Activated CD4-positive, alpha-beta memory T cell treated with anti-CD3 and anti-CD28 coated beads, Interleukin-2, amount 10 ng/mL, durations not matched to agents 7 days and 5 days (primary cell): ENCODE results near the gene FOSL1. TPM values are rescaled to one million over a fixed set of nuclear protein-coding genes. Genes with fewer than 3 reads are reported as not detected.

Experiments
- total RNA-seq, 2 experiments: library from RNA; stranded (reverse); gene quantifications; one replicate each; pipeline ENCODE4 v1.2.3, GENCODE V29; 2021

Gene FOSL1
- total RNA-seq, 2 experiments from 2014 or later, result 4.5 to 5.0 TPM

Other genes starting within 250 kb of the FOSL1 start
- 100 to 1,000 TPM in 1 of 2 experiments, 10 to 100 TPM in 1; 91.2 to 102 TPM for gene RELA, start 237.5 kb downstream of the FOSL1 start, total RNA-seq
- gene KAT5, start 188.1 kb downstream of the FOSL1 start, total RNA-seq, result 10 to 100 TPM; 62.6 to 63.0 TPM
- 10 to 100 TPM; 80.3 to 81.9 TPM for gene RNASEH2C, start 179.6 kb downstream of the FOSL1 start, total RNA-seq
- gene AP5B1, start 119.4 kb downstream of the FOSL1 start, total RNA-seq, result 10 to 100 TPM; 21.2 to 21.5 TPM
- not detected for gene OVOL1, start 113.3 kb downstream of the FOSL1 start, total RNA-seq
- gene SNX32, start 66.4 kb downstream of the FOSL1 start, total RNA-seq, result 1 to 10 TPM in 1 of 2 experiments, under 1 TPM in 1; 0.83 to 1.6 TPM
- 1,000 to 10,000 TPM; 1,733 to 1,734 TPM for gene CFL1, start 42.2 kb downstream of the FOSL1 start, total RNA-seq
- 10 to 100 TPM; 86.9 to 91.9 TPM for gene MUS81, start 40.0 kb downstream of the FOSL1 start, total RNA-seq
- gene EFEMP2, start 27.6 kb downstream of the FOSL1 start, total RNA-seq, result 10 to 100 TPM; 13.8 to 14.7 TPM
- 10 to 100 TPM; 75.9 to 80.5 TPM for gene CTSW, start 20.6 kb downstream of the FOSL1 start, total RNA-seq
- 10 to 100 TPM; 71.7 to 77.4 TPM for gene FIBP, start 11.9 kb downstream of the FOSL1 start, total RNA-seq
- 10 to 100 TPM; 53.2 to 55.8 TPM for gene CCDC85B, start 9.7 kb downstream of the FOSL1 start, total RNA-seq
- gene C11orf68, start 18.7 kb upstream of the FOSL1 start, total RNA-seq, result 10 to 100 TPM; 34.1 to 34.2 TPM
- 100 to 1,000 TPM; 162 to 180 TPM for gene DRAP1, start 19.0 kb upstream of the FOSL1 start, total RNA-seq
- not detected for gene TSGA10IP, start 45.1 kb upstream of the FOSL1 start, total RNA-seq
- gene SART1, start 61.3 kb upstream of the FOSL1 start, total RNA-seq, result 10 to 100 TPM; 59.5 to 61.5 TPM
- 10 to 100 TPM; 43.6 to 45.9 TPM for gene EIF1AD, start 101.8 kb upstream of the FOSL1 start, total RNA-seq
- gene BANF1, start 102.1 kb upstream of the FOSL1 start, total RNA-seq, result 100 to 1,000 TPM; 191 to 196 TPM
- under 1 TPM; 0.30 to 0.65 TPM for gene CST6, start 111.6 kb upstream of the FOSL1 start, total RNA-seq
- under 1 TPM; 0.33 to 0.58 TPM for gene CATSPER1, start 126.1 kb upstream of the FOSL1 start, total RNA-seq
- gene GAL3ST3, start 148.8 kb upstream of the FOSL1 start, total RNA-seq, result not detected
- 100 to 1,000 TPM; 230 to 241 TPM for gene SF3B2, start 152.0 kb upstream of the FOSL1 start, total RNA-seq
- 10 to 100 TPM; 86.4 to 95.0 TPM for gene PACS1, start 169.9 kb upstream of the FOSL1 start, total RNA-seq